ENCODE measurements around the gene ZNF747. TPM values are rescaled to one million over a fixed set of nuclear protein-coding genes. Genes with fewer than 3 reads are reported as not detected.

ZNF747 gene
- total RNA-seq, 1 experiment from 2014 or later = 6.2 TPM

Small RNAs within 50 kb of the gene (small RNA-seq; reads per million reads assigned to genes)
- gene MIR4518 = 0 reads per million in 2 experiments
- gene RNU7-61P = 0.02 to 0.88 reads per million in 2 experiments

Other genes starting within 250 kb of the ZNF747 start
- gene CD2BP2, start 179.6 kb downstream of the ZNF747 start, total RNA-seq (2014; rRNA removed; shearing (Covaris generic)) = 36.5 and 39.0 TPM in 2 replicates
- 12.3 and 13.2 TPM in 2 replicates for gene TBC1D10B, start 164.4 kb downstream of the ZNF747 start, total RNA-seq (2014; rRNA removed; shearing (Covaris generic))
- not detected in 2 replicates for gene MYL11, start 160.1 kb downstream of the ZNF747 start, total RNA-seq (2014; rRNA removed; shearing (Covaris generic))
- gene SEPTIN1, start 152.3 kb downstream of the ZNF747 start, total RNA-seq (2014; rRNA removed; shearing (Covaris generic)) = 0.26 TPM in 1 of 2 replicates, not detected in the other
- 8.3 and 8.4 TPM in 2 replicates for gene ZNF48, start 139.4 kb downstream of the ZNF747 start, total RNA-seq (2014; rRNA removed; shearing (Covaris generic))
- 6.2 and 6.4 TPM in 2 replicates for gene ZNF771, start 127.3 kb downstream of the ZNF747 start, total RNA-seq (2014; rRNA removed; shearing (Covaris generic))
- gene DCTPP1, start 104.8 kb downstream of the ZNF747 start, total RNA-seq (2014; rRNA removed; shearing (Covaris generic)) = 29.9 and 35.9 TPM in 2 replicates
- gene SEPHS2, start 89.0 kb downstream of the ZNF747 start, total RNA-seq (2014; rRNA removed; shearing (Covaris generic)) = 22.2 and 25.5 TPM in 2 replicates
- not detected in 2 replicates for gene ITGAL, start 62.1 kb downstream of the ZNF747 start, total RNA-seq (2014; rRNA removed; shearing (Covaris generic))
- 37.7 and 39.0 TPM in 2 replicates for gene ZNF768, start 8.3 kb downstream of the ZNF747 start, total RNA-seq (2014; rRNA removed; shearing (Covaris generic))
- gene ZNF764, start 23.5 kb upstream of the ZNF747 start, total RNA-seq (2014; rRNA removed; shearing (Covaris generic)) = 7.7 and 8.5 TPM in 2 replicates
- gene ZNF688, start 36.9 kb upstream of the ZNF747 start, total RNA-seq (2014; rRNA removed; shearing (Covaris generic)) = 5.8 and 7.7 TPM in 2 replicates
- 0.14 and 0.45 TPM in 2 replicates for gene ZNF785, start 50.8 kb upstream of the ZNF747 start, total RNA-seq (2014; rRNA removed; shearing (Covaris generic))
- gene ZNF689, start 75.5 kb upstream of the ZNF747 start, total RNA-seq (2014; rRNA removed; shearing (Covaris generic)) = 8.2 and 10.0 TPM in 2 replicates
- gene PRR14, start 116.1 kb upstream of the ZNF747 start, total RNA-seq (2014; rRNA removed; shearing (Covaris generic)) = 13.0 and 15.7 TPM in 2 replicates
- gene FBRS, start 123.6 kb upstream of the ZNF747 start, total RNA-seq (2014; rRNA removed; shearing (Covaris generic)) = 26.0 and 29.3 TPM in 2 replicates
- gene SRCAP, start 164.3 kb upstream of the ZNF747 start, total RNA-seq (2014; rRNA removed; shearing (Covaris generic)) = 5.5 and 10.0 TPM in 2 replicates
- 14.3 and 16.6 TPM in 2 replicates for gene PHKG2, start 213.6 kb upstream of the ZNF747 start, total RNA-seq (2014; rRNA removed; shearing (Covaris generic))
- gene CFAP119, start 227.2 kb upstream of the ZNF747 start, total RNA-seq (2014; rRNA removed; shearing (Covaris generic)) = 2.2 and 4.6 TPM in 2 replicates
- gene RNF40, start 227.5 kb upstream of the ZNF747 start, total RNA-seq (2014; rRNA removed; shearing (Covaris generic)) = 86.3 and 87.1 TPM in 2 replicates